T-helper 2 cell treated with Interferon-gamma antibody and Interleukin-4, amounts not matched to agents 5 μg/mL and 100 μg/mL, for 36 hours (primary cell): Measurements from ENCODE around the gene RXRG.
"Not testable (repeated sequence)": the region's sequence is repeated elsewhere in the genome, so short reads cannot be mapped to it uniquely, and the experiment has no call there.

Source experiments
- DNase-seq: peaks from one replicate; pipeline ENCODE4 v3.0.0; 2021; ENCODE audit warnings: low spot score
- H3K27ac Mint-ChIP-seq: one replicate; pipeline ENCODE4 v1.8.0; 2021; ENCODE audit warnings: mild to moderate bottlenecking, mixed read lengths
- H3K27me3 Mint-ChIP-seq: one replicate; pipeline ENCODE4 v1.8.0; 2021; ENCODE audit warnings: low read depth, mixed read lengths
- H3K36me3 Mint-ChIP-seq: one replicate; pipeline ENCODE4 v1.8.0; 2021; ENCODE audit warnings: low read depth, mixed read lengths
- H3K4me1 Mint-ChIP-seq: one replicate; pipeline ENCODE4 v1.8.0; 2021; ENCODE audit warnings: low read depth, mixed read lengths
- H3K4me3 Mint-ChIP-seq: one replicate; pipeline ENCODE4 v1.8.0; 2022; ENCODE audit warnings: mild to moderate bottlenecking, moderate library complexity, mixed read lengths
- H3K9me3 Mint-ChIP-seq: one replicate; pipeline ENCODE4 v1.8.0; 2021; ENCODE audit warnings: mixed read lengths

RXRG gene

DNA sequence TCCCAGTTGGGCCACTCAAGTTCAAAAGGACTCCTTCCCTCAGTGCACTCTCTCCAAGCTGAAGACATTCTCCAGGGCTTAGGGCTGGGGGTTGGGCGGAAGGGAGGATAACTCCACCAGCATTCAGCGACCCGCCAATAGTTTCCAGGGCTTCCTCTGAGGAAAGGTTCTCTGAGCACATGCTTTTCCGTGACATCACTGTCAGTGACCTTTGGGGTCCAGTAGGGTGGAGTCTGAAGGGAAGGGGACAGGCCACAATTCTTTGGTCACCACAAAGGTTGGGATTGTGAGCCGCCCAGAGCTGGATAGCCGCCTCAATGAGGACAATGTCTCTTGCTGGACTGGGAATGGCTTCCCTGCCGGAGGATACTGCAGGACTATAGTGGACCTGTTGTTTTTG lies 22.8 kb upstream of the RXRG start:
- Mint-ChIP-seq H3K36me3 (no peaks in the 10 kb centered on the region), H3K4me3 (no peak overlapping the region), H3K9me3 (no peaks in the 10 kb centered on the region), H3K27ac (no peak overlapping the region), H3K27me3 (peaks cover 10% of the 10 kb centered on the region), H3K4me1 (no peaks in the 10 kb centered on the region)
- no peak for DNase-seq

GRCh38 chr1:165463978-165464377 lies 19.1 kb upstream of the RXRG start:
- H3K4me3 Mint-ChIP-seq, result no peak overlapping the region
- H3K27me3 Mint-ChIP-seq, result peaks cover 14% of the 10 kb centered on the region
- H3K27ac Mint-ChIP-seq, result no peak overlapping the region
- H3K9me3 Mint-ChIP-seq, result no peaks in the 10 kb centered on the region
- no peaks in the 10 kb centered on the region for H3K4me1 Mint-ChIP-seq
- H3K36me3 Mint-ChIP-seq, result no peaks in the 10 kb centered on the region
- no peak for DNase-seq

DNA sequence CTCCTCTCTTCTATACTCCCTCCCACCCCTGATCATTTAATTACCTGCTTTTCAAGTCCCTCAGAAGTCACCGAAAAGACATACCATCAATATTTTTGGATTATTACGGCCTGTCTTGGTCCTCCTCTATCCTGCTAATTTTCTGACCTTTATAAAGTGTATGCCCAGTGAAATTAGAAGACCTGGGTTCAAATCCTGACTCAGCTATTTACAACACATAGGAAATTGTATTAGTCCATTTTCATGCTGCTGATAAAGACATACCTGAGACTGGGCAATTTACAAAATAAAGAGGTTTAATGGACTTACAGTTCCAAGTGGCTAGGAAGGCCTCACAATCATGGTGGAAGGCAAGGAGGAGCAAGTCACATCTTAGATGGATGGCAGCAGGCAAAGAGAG lies 14.8 kb upstream of the RXRG start:
- H3K4me3 Mint-ChIP-seq, H3K27ac Mint-ChIP-seq, H3K36me3 Mint-ChIP-seq, DNase-seq, H3K9me3 Mint-ChIP-seq, H3K4me1 Mint-ChIP-seq: not testable (repeated sequence)
- H3K27me3 Mint-ChIP-seq, result peaks cover 27% of the 10 kb centered on the region

DNA sequence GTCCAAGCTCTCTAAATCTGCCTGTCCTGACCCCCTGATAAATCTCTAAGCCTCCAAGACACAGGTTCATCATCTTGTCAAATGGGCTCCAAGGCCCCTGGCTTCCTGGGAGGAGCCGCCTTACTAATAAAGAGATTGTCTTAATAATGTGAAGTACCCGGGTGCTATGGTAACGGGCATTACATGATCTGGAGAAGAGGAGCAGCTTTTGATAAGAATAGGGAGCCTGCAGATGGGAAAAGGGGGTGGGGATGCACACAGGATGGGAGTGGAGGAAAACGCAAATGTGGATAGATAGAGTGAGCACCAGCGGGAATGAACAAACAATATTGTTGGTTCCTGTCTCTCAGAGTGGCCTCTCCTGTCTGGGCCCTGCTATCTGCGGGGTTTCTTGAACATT lies 11.9 kb upstream of the RXRG start:
- Mint-ChIP-seq H3K4me3 (no peak overlapping the region), H3K27me3 (peaks cover 26% of the 10 kb centered on the region), H3K4me1 (no peaks in the 10 kb centered on the region), H3K36me3 (no peaks in the 10 kb centered on the region), H3K9me3 (no peaks in the 10 kb centered on the region), H3K27ac (no peak overlapping the region)
- DNase-seq, result no peak

GRCh38 chr1:165456114-165456513 lies 11.2 kb upstream of the RXRG start:
- Mint-ChIP-seq H3K9me3 (no peaks in the 10 kb centered on the region), H3K4me3 (no peak overlapping the region), H3K36me3 (no peaks in the 10 kb centered on the region), H3K27ac (no peak overlapping the region), H3K27me3 (peaks cover 26% of the 10 kb centered on the region), H3K4me1 (no peaks in the 10 kb centered on the region)
- DNase-seq, result no peak

- Mint-ChIP-seq H3K27me3 (peaks cover 33% of the 10 kb centered on the region), H3K27ac (no peak overlapping the region), H3K4me3 (no peak overlapping the region), H3K4me1 (no peaks in the 10 kb centered on the region), H3K9me3 (no peaks in the 10 kb centered on the region), H3K36me3 (no peaks in the 10 kb centered on the region)
- no peak for DNase-seq
Measured at GRCh38 chr1:165455111-165455510, 10.2 kb upstream of the RXRG start.

- Mint-ChIP-seq H3K4me1 (no peaks in the 10 kb centered on the region), H3K36me3 (no peaks in the 10 kb centered on the region), H3K4me3 (no peak overlapping the region), H3K27ac (no peak overlapping the region), H3K9me3 (no peaks in the 10 kb centered on the region), H3K27me3 (peaks cover 33% of the 10 kb centered on the region)
- DNase-seq, result no peak
Measured at GRCh38 chr1:165454091-165454610, 9.2 kb upstream of the RXRG start.

- Mint-ChIP-seq H3K9me3 (no peaks in the 10 kb centered on the region), H3K27ac (no peak overlapping the region), H3K36me3 (no peaks in the 10 kb centered on the region), H3K4me3 (no peak overlapping the region), H3K4me1 (no peaks in the 10 kb centered on the region), H3K27me3 (peaks cover 38% of the 10 kb centered on the region)
- no peak for DNase-seq
Measured at GRCh38 chr1:165452336-165453130, 7.6 kb upstream of the RXRG start.

DNA sequence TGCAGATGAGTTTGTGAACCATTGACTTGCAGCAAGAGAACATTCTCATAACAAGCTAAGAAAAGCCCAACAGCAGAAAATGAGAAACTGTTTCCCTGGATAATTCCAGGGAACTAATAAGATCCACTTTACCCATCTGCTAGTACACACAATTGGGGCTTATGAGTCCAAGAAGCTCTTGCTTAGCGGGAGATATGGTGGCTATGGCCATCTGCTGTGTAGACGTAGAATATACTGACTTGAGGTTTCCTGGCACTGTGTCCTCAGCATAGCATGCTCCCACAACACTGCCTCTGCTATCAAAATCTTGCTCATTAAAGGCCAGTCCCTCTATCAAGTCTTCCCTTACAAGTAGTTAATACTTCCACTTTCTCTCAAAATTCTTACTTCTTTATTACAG lies 6.8 kb upstream of the RXRG start:
- Mint-ChIP-seq H3K27ac (no peak overlapping the region), H3K4me1 (no peaks in the 10 kb centered on the region), H3K9me3 (no peaks in the 10 kb centered on the region), H3K36me3 (no peaks in the 10 kb centered on the region), H3K27me3 (peaks cover 44% of the 10 kb centered on the region), H3K4me3 (no peak overlapping the region)
- no peak for DNase-seq

DNA sequence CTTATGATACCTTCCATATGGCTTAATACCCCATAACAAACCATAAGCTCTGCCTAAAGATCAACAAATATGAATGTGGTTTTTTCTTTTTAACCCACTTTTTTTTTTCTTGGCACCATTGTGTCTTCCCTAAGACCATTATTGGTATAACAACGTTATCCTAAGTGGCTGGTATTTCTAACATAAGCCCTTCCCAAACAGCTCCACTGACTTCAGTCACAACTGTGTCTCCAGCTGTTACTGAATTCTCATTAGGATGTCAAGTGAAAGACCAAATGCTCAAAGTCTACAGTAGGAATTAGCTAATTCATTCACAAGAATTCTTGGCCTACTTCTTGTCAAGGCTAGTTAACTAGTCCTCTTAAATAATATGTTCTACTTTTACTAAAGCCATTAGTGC lies 4.2 kb upstream of the RXRG start:
- Mint-ChIP-seq H3K36me3 (no peaks in the 10 kb centered on the region), H3K27me3 (peaks cover 34% of the 10 kb centered on the region), H3K9me3 (no peaks in the 10 kb centered on the region), H3K4me1 (no peaks in the 10 kb centered on the region), H3K4me3 (no peak overlapping the region), H3K27ac (no peak overlapping the region)
- DNase-seq, result no peak

GRCh38 chr1:165445388-165445787 lies 462 bp upstream of the RXRG start:
- Mint-ChIP-seq H3K9me3 (no peaks in the 10 kb centered on the region), H3K27ac (no peak overlapping the region), H3K4me1 (peaks cover 2% of the 10 kb centered on the region), H3K4me3 (no peak overlapping the region), H3K27me3 (peaks cover 48% of the 10 kb centered on the region), H3K36me3 (no peaks in the 10 kb centered on the region)
- no peak for DNase-seq

DNA sequence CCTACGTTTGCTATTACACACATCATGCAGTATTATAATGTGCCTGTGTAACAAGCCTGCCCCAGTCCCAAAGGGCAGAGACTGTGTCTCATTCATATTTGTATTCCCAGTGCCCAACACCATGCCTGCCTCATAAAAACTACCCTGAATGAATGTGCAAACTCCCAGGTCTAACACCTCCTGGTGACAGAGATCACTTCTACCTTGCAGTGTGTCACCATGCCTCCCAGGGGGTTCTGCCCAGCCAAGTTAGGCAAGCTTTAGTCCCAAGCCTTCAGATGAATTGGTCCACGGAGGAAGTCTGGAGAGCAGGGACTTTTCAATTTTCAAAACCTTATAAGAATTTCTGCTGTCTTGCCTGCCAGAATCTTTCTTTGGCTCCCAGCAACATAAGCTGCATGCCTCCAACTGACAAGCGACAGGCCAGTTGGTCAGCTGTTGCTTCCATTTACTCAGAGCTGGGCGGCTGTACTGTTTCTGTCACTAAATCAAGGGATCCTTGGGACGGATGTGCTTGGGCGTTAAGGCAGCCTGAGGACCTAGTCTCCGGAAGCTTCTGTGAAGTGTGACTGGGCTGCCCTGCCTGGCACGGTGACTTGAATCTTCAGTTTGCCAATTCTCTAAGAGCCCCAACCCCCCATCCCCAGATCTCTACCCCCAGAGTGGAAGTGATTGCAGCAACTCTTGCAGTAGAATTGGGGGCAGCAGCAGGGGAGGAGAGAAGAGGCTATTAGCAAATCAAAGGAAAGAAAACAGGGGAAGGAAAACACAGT lies 1.2 kb downstream of the RXRG start:
- Mint-ChIP-seq H3K36me3 (no peaks in the 10 kb centered on the region), H3K4me3 (no peak overlapping the region), H3K9me3 (no peaks in the 10 kb centered on the region), H3K27ac (no peak overlapping the region), H3K27me3 (peaks cover 47% of the 10 kb centered on the region), H3K4me1 (peaks cover 2% of the 10 kb centered on the region)
- DNase-seq, result no peak

GRCh38 chr1:165442653-165443052 lies 2.3 kb downstream of the RXRG start:
- no peak for DNase-seq
- Mint-ChIP-seq H3K9me3 (no peaks in the 10 kb centered on the region), H3K27ac (no peak overlapping the region), H3K36me3 (no peaks in the 10 kb centered on the region), H3K4me3 (no peak overlapping the region), H3K27me3 (peaks cover 37% of the 10 kb centered on the region), H3K4me1 (peaks cover 2% of the 10 kb centered on the region)

DNA sequence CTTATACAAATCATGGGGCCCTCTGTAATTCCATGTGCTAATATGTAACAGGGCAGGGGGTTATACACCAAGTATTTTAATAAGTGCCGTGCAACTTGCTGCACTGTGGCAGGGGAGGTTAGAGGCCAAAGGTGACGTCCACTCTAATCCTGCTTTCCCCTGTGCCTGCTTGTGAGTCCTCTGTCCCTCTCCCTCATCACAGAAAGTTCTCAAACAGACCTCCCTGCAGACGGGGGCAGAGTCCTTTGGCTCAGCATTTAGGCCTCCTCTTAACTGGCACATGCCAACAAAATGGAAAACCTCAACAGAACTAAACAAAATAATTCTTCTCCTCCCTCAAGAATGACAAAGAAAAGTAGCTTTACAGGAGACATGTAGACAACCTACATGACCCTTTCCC lies 2.9 kb downstream of the RXRG start:
- Mint-ChIP-seq H3K27me3 (peaks cover 35% of the 10 kb centered on the region), H3K9me3 (no peaks in the 10 kb centered on the region), H3K4me3 (no peak overlapping the region), H3K36me3 (no peaks in the 10 kb centered on the region), H3K27ac (no peak overlapping the region), H3K4me1 (peaks cover 2% of the 10 kb centered on the region)
- no peak for DNase-seq
